ENCODE data around the gene RUNX2. TPM values are rescaled to one million over a fixed set of nuclear protein-coding genes. Genes with fewer than 3 reads are reported as not detected.

RUNX2 gene
- total and polyA plus RNA-seq, 2 of the 8 experiments (the other 6 are each of a cell fraction or from before 2014, with no cell fraction given), result 0.26 to 1.2 TPM

GRCh38 chr6:45619211-45619760 is 291.2 kb downstream of the RUNX2 start:
- 89% methylated on average over 11 of the region's 11 CpGs; no CpG with 5 or more reads in 1 of the 2 experiments for WGBS, 2 experiments (ENCODE audit: extremely low coverage in 1 of 2, insufficient coverage in 1 of 2, insufficient read length in 1 of 2, insufficient replicate concordance in 2 of 2, low coverage in 1 of 2, low lambda C conversion rate in 2 of 2, missing lambda C conversion rate in 1 of 2)
- Histone ChIP-seq H2BK5ac (ENCODE audit: low read depth, low read length) (no peak overlapping the region), H3K9me3 (ENCODE audit: insufficient read depth in 2 of 2, low read depth in 1 of 2, low read length in 1 of 2) (no peaks in the 10 kb centered on the region), H2AK5ac (ENCODE audit: low read depth, low read length) (no peak overlapping the region), H2BK12ac (ENCODE audit: low read depth, low read length) (no peak overlapping the region), H3K27ac (ENCODE audit: low read depth, low read length) (no peak overlapping the region), H3K4ac (replicated peaks; ENCODE audit: insufficient read length, low read depth, low read length) (no peak overlapping the region), H2BK15ac (ENCODE audit: low read length) (no peak overlapping the region), H3K4me1 (replicated peaks in 1 of 4; ENCODE audit: control insufficient read depth in 3 of 4, insufficient read depth in 4 of 4, low read length in 3 of 4) (no peaks in the 10 kb centered on the region), H3K23me2 (ENCODE audit: low read depth, low read length) (no peaks in the 10 kb centered on the region), H2AFZ (ENCODE audit: low read length) (no peak overlapping the region), H3K9ac (replicated peaks in 1 of 4; ENCODE audit: extremely low read depth in 1 of 4, low read depth in 3 of 4, low read length in 3 of 4) (no peak overlapping the region), H3K4me3 (ENCODE audit: extremely low read depth in 1 of 4, insufficient read depth in 2 of 4, low read depth in 3 of 4, low read length in 4 of 4) (no peak overlapping the region), H3K36me3 (ENCODE audit: control insufficient read depth in 2 of 4, insufficient read depth in 4 of 4, low read length in 3 of 4) (no peaks in the 10 kb centered on the region), H3K23ac (ENCODE audit: insufficient read length) (no peak overlapping the region), H3K56ac (replicated peaks; ENCODE audit: insufficient read length, low read depth, low read length) (no peak overlapping the region), H3K4me2 (ENCODE audit: insufficient read depth in 1 of 2, low read depth in 2 of 2, low read length in 2 of 2) (no peak overlapping the region), H3K14ac (ENCODE audit: insufficient read length) (no peak overlapping the region), H4K20me1 (replicated peaks in 1 of 2; ENCODE audit: control insufficient read depth in 1 of 2, insufficient read depth in 2 of 2, low read length in 2 of 2) (no peaks in the 10 kb centered on the region), H4K91ac (replicated peaks; ENCODE audit: insufficient read length, low read length) (no peak overlapping the region), H3K27me3 (replicated peaks in 1 of 4; ENCODE audit: control insufficient read depth in 3 of 4, extremely low read depth in 1 of 4, insufficient read depth in 3 of 4, low read length in 3 of 4) (no peaks in the 10 kb centered on the region), H2BK120ac (replicated peaks; ENCODE audit: low read depth, low read length) (no peak overlapping the region), H2BK20ac (ENCODE audit: low read length) (no peak overlapping the region), H3K18ac (ENCODE audit: extremely low read depth, low read length) (no peak overlapping the region), H4K5ac (ENCODE audit: insufficient read length, low read depth, low read length) (no peak overlapping the region), H4K8ac (ENCODE audit: extremely low read depth, insufficient read depth, low read length) (no peak overlapping the region), H3K79me2 (ENCODE audit: control insufficient read depth in 1 of 2, insufficient read depth in 2 of 2, low read length in 2 of 2) (no peaks in the 10 kb centered on the region), H3K79me1 (ENCODE audit: low read depth, low read length) (no peaks in the 10 kb centered on the region)
- CTCF ChIA-PET (ENCODE audit: partially characterized antibody), result interaction anchor here (0.6 kb wide), 1 partner anchor 183 kb away, joined by 3 read pairs; no protein-coding TSS in a partner anchor
- no peak for DNase-seq (ENCODE audit: low read depth in 1 of 2, low spot score in 2 of 2)
- POLR2A ChIA-PET (ENCODE audit: partially characterized antibody), result no interaction called here
- no peak for FAIRE-seq
- TF ChIP-seq PHF8 (conservative IDR thresholded peaks at IDR 0.05; ENCODE audit: low read depth, low read length), result no peak
- no peak for TF ChIP-seq RBBP5 (IDR thresholded peaks at IDR 0.05; ENCODE audit: borderline replicate concordance, low read depth, low read length)
- no peak for TF ChIP-seq EGR1 (IDR thresholded peaks at IDR 0.05; ENCODE audit: borderline replicate concordance, low read depth, low read length)
- TF ChIP-seq TBP (IDR thresholded peaks at IDR 0.05; ENCODE audit: low read depth, low read length), result no peak
- TF ChIP-seq SRF (IDR thresholded peaks at IDR 0.05; ENCODE audit: low read depth, low read length), result no peak
- TF ChIP-seq E2F6 (IDR thresholded peaks at IDR 0.05), result no peak
- TF ChIP-seq HDAC6 (IDR thresholded peaks at IDR 0.05; ENCODE audit: low read depth, low read length), result no peak
- TF ChIP-seq EP300 (IDR thresholded peaks at IDR 0.05; ENCODE audit: borderline replicate concordance in 1 of 2, low read depth in 2 of 2, low read length in 2 of 2), result no peak
- TF ChIP-seq BACH1 (IDR thresholded peaks at IDR 0.05; ENCODE audit: low read length), result no peak
- TF ChIP-seq SUZ12 (IDR thresholded peaks at IDR 0.05; ENCODE audit: low read length), result no peak
- no peak for TF ChIP-seq GABPA (IDR thresholded peaks at IDR 0.05; ENCODE audit: borderline replicate concordance, insufficient read depth, low read length)
- no peak for TF ChIP-seq FOSL1 (IDR thresholded peaks at IDR 0.05; ENCODE audit: insufficient read depth, low read depth, low read length)
- TF ChIP-seq SP2 (IDR thresholded peaks at IDR 0.05; ENCODE audit: low read length), result no peak
- no peak for TF ChIP-seq SIRT6 (IDR thresholded peaks at IDR 0.05; ENCODE audit: low read length)

All from H1 (cell line).